SK-N-SH (cell line): ENCODE data around the gene KIF27. TPM values are rescaled to one million over a fixed set of nuclear protein-coding genes. Genes with fewer than 3 reads are reported as not detected.
"Not testable (repeated sequence)": the region's sequence is repeated elsewhere in the genome, so short reads cannot be mapped to it uniquely, and the experiment has no call there.

Experiments used
- CTCF ChIA-PET: fragments of 300-600, 350-600 bp; formaldehyde crosslinking; extraction: SDS; loops from one replicate; lab custom pipeline; 2021; lab: Yijun Ruan, JAX
- POLR2A ChIA-PET: fragments of 350-600 bp; sonication (Branson Sonifier 250); formaldehyde crosslinking; extraction: SDS; loops from one replicate; lab custom pipeline; 2020; ENCODE audit warnings: antibody characterized with exemption, inconsistent platforms; lab: Yijun Ruan, JAX
- DNase-seq: peaks from one replicate; pipeline ENCODE4 v3.0.0; 2012
- H2AFZ ChIP-seq: fragments of 200-600 bp; sonication (generic); 2 replicates; pipeline ENCODE4 v1.8.1; 2016; ENCODE audit warnings: antibody characterized with exemption, mild to moderate bottlenecking, low read depth
- H3F3A ChIP-seq: fragments of 200-600 bp; sonication (generic); replicated peaks from 2 replicates; pipeline ENCODE3; 2016; ENCODE audit warnings: antibody characterized with exemption, mild to moderate bottlenecking; ENCODE audit not compliant: insufficient read depth
- H3K27ac ChIP-seq, 2 experiments: fragments of 200-500 bp in 1 of 2; fragments of 200-600 bp in 1 of 2; sonication (Bioruptor generic) in 1 of 2; sonication (generic), shearing (Covaris generic) in 1 of 2; 2 replicates each; pipeline versions ENCODE4 v1.5.1 to v1.6.1; 2014 to 2016; ENCODE audit warnings: low read depth in 2 of 2, inconsistent platforms in 1 of 2, low read length in 1 of 2, mild to moderate bottlenecking in 1 of 2, mixed read lengths in 1 of 2
- H3K27me3 ChIP-seq: fragments of 200-600 bp; sonication (generic), shearing (Covaris generic); 2 replicates; pipeline ENCODE4 v1.6.1; 2016; ENCODE audit warnings: mixed run types; ENCODE audit not compliant: insufficient read depth
- H3K36me3 ChIP-seq, 2 experiments: fragments of 200-500 bp in 1 of 2; fragments of 200-600 bp in 1 of 2; sonication (Bioruptor generic) in 1 of 2; sonication (generic) in 1 of 2; replicated peaks in 1 of 2; 2 replicates each; pipeline versions ENCODE3 to v1.5.1; 2014 to 2016; ENCODE audit warnings: low read length in 1 of 2, mild to moderate bottlenecking in 1 of 2; ENCODE audit not compliant: insufficient read depth in 2 of 2, control insufficient read depth in 1 of 2
- H3K4me1 ChIP-seq, 2 experiments: fragments of 200-500 bp in 1 of 2; fragments of 200-600 bp in 1 of 2; sonication (Bioruptor generic) in 1 of 2; sonication (generic), shearing (Covaris generic) in 1 of 2; 2 replicates each; pipeline versions ENCODE4 v1.5.1 to v1.6.1; 2014 to 2016; ENCODE audit warnings: low read depth in 1 of 2, low read length in 1 of 2, mixed run types in 1 of 2; ENCODE audit not compliant: insufficient read depth in 2 of 2, control insufficient read depth in 1 of 2
- H3K4me2 ChIP-seq: fragments of 200-600 bp; sonication (generic), shearing (Covaris generic); 2 replicates; pipeline ENCODE4 v1.6.1; 2017; ENCODE audit warnings: mixed run types
- H3K4me3 ChIP-seq, 2 experiments: fragments of 200-500 bp in 1 of 2; fragments of 200-600 bp in 1 of 2; sonication (Bioruptor generic) in 1 of 2; sonication (generic), shearing (Covaris generic) in 1 of 2; 2 replicates each; pipeline versions ENCODE4 v1.5.1 to v1.8.1; 2014 to 2016; ENCODE audit warnings: low read depth in 2 of 2, inconsistent platforms in 1 of 2, low read length in 1 of 2, mild to moderate bottlenecking in 1 of 2, mixed read lengths in 1 of 2, moderate library complexity in 1 of 2
- H3K79me2 ChIP-seq: fragments of 200-600 bp; sonication (generic); 2 replicates; pipeline ENCODE4 v1.8.1; 2017; ENCODE audit warnings: mild to moderate bottlenecking; ENCODE audit not compliant: insufficient read depth
- H3K9ac ChIP-seq: fragments of 200-600 bp; sonication (generic); 2 replicates; pipeline ENCODE4 v1.6.1; 2017; ENCODE audit warnings: mixed run types
- H3K9me2 ChIP-seq: fragments of 200-600 bp; sonication (generic); 2 replicates; pipeline ENCODE4 v1.6.1; 2017; ENCODE audit warnings: mixed run types
- H3K9me3 ChIP-seq: fragments of 200-600 bp; sonication (generic); 2 replicates; pipeline ENCODE4 v1.6.1; 2017; ENCODE audit warnings: mixed run types, mild to moderate bottlenecking, moderate library complexity
- H4K20me1 ChIP-seq: fragments of 200-600 bp; sonication (generic); 2 replicates; pipeline ENCODE4 v1.6.1; 2017; ENCODE audit warnings: mild to moderate bottlenecking, mixed run types; ENCODE audit not compliant: insufficient read depth
- MAX ChIP-seq: IDR thresholded peaks from 2 replicates; pipeline ENCODE4 v1.4.0; 2012; ENCODE audit warnings: low read depth
- REST ChIP-seq: IDR thresholded peaks from 2 replicates; pipeline ENCODE4 v1.6.1; 2012; ENCODE audit warnings: mild to moderate bottlenecking, low read depth, low read length, moderate library complexity
- USF1 ChIP-seq: IDR thresholded peaks from 2 replicates; pipeline ENCODE4 v1.4.0; 2012; ENCODE audit warnings: low read depth, borderline replicate concordance
- WGBS: methylation state at CpG from one replicate; pipeline ENCODE4 v1.1.6; 2017; ENCODE audit warnings: low lambda C conversion rate; 5-methylcytosine and 5-hydroxymethylcytosine counted together
- polyA plus RNA-seq, 3 experiments: library from polyadenylated mRNA; depleted of rRNA; stranded (reverse); fragments of >200 nt; gene quantifications; 2 replicates each; pipeline ENCODE4 v1.2.3, GENCODE V29; 2012

KIF27 gene
- polyA plus RNA-seq, 1 of the 3 experiments (the other 2 are of a cell fraction): 0.81 TPM

- H3K4me3 ChIP-seq: peak overlapping the region; percentile 59 to 73
- TF ChIP-seq MAX (peak; percentile 64), REST (no peak), USF1 (no peak)
- POLR2A ChIA-PET: interaction anchor here (0.6 to 1.4 kb wide), 5 partner anchors 10 to 25 kb away, joined by 3 to 5 read pairs (median 3); partner anchors contain the start of genes HNRNPK and RMI1
- peak overlapping the region; percentile 93 for H3K4me2 ChIP-seq
- H3K79me2 ChIP-seq: peaks cover 13% of the 10 kb centered on the region
- WGBS: 10% methylated on average over 9 of the region's 23 CpGs
- peak overlapping the region; percentile 99 for H2AFZ ChIP-seq
- H3K9me3 ChIP-seq: no peaks in the 10 kb centered on the region
- H3K4me1 ChIP-seq: peaks cover 7 to 10% of the 10 kb centered on the region in 2 experiments; a peak in 2 of 4 replicates
- no peaks in the 10 kb centered on the region for H4K20me1 ChIP-seq
- peaks cover 6 to 21% of the 10 kb centered on the region in 2 experiments for H3K36me3 ChIP-seq
- H3F3A ChIP-seq: peaks cover 27% of the 10 kb centered on the region
- peak overlapping the region; percentile 67 to 74 for H3K27ac ChIP-seq
- CTCF ChIA-PET: interaction anchor here (0.9 to 1.0 kb wide), 2 partner anchors 19 to 305 kb away, joined by 3 read pairs; no protein-coding TSS in a partner anchor
- H3K27me3 ChIP-seq: no peaks in the 10 kb centered on the region
- peak overlapping the region; percentile 89 for H3K9ac ChIP-seq
- peak; percentile 68 for DNase-seq
- no peaks in the 10 kb centered on the region for H3K9me2 ChIP-seq
These were observed 34.8 kb upstream of the KIF27 start for GRCh38 chr9:83956086-83956435.

- H3K27me3 ChIP-seq, H3K9ac ChIP-seq, H3K79me2 ChIP-seq, H3K4me2 ChIP-seq, POLR2A ChIA-PET, CTCF ChIA-PET, DNase-seq, H3K4me1 ChIP-seq, H2AFZ ChIP-seq, H3F3A ChIP-seq, H4K20me1 ChIP-seq, H3K9me3 ChIP-seq, H3K4me3 ChIP-seq, H3K9me2 ChIP-seq, H3K27ac ChIP-seq: not testable (repeated sequence)
- peaks cover 15 to 24% of the 10 kb centered on the region in 2 experiments for H3K36me3 ChIP-seq
- 88% methylated on average over 5 of the region's 39 CpGs for WGBS
These were observed 26.9 kb upstream of the KIF27 start for GRCh38 chr9:83948096-83948495.
